Measurements from ENCODE around the gene CFAP53. TPM values are rescaled to one million over a fixed set of nuclear protein-coding genes. Genes with fewer than 3 reads are reported as not detected.
A peak's percentile ranks its signal among the peaks of the same experiment; 100 is the strongest.

Gene CFAP53
- total RNA-seq, 1 experiment from 2014 or later, result 0.26 TPM

DNA sequence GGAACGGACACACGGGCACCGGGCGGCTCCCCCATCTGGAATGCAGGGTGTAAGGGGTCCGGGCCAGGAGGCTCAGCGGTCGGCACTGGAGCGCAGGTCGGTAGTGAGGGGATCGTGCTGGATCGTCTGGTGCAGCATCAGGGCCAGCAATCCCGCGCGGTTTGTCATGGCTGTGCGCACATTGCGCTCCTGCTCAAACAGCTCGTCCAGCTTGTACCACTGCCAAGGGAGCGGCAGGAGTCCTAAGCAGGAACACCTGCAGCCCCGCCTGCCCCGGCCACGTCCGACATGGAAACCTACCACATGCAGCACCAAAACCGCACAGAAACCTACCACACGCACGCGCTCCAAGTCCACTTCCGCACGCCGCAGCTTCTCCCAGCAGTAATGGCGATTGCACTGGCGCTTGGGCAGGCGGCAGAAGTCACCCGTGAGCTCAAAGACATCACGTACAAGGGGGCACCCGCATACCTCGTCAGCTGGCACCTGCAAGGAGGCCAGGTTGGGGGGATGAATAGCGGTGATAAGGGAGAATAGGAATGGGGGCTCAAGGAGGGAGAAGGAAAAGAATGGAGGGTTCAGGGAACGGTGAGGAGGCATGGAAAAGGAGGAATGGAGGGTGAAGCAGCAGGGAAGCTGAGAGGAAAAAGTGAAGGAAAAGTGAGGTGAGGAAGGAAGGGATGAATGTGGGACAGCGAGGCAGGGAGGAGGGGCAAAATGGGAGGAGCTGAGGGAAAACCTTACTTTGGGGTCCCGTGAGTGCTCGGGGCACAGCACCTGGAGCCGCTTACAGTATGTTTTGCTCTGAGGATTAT lies 16.4 kb upstream of the CFAP53 start:
- no TSS peak for BruUV-seq (replicated peaks)
- Histone ChIP-seq H3K27me3 (replicated peaks; ENCODE audit: insufficient read depth, low read depth, low read length, poor library complexity) (no peaks in the 10 kb centered on the region), H3K4me3 (ENCODE audit: low read depth, low read length, poor library complexity, severe bottlenecking) (no peak overlapping the region), H3K9me3 (ENCODE audit: low read depth, low read length, poor library complexity, severe bottlenecking) (no peaks in the 10 kb centered on the region), H3K36me3 (ENCODE audit: insufficient read depth, low read length, poor library complexity, severe bottlenecking) (peaks cover 33% of the 10 kb centered on the region), H3K4me1 (ENCODE audit: insufficient read depth, low read length, poor library complexity, severe bottlenecking) (peaks cover 15% of the 10 kb centered on the region), H3K27ac (ENCODE audit: low read depth, low read length, poor library complexity, severe bottlenecking) (peak overlapping the region; percentile 86)
- ChIA-PET POLR2A (ENCODE audit: low non-redundant PET) (no interaction called here), CTCF (no interaction called here)
- TF ChIP-seq, protein P1, sequence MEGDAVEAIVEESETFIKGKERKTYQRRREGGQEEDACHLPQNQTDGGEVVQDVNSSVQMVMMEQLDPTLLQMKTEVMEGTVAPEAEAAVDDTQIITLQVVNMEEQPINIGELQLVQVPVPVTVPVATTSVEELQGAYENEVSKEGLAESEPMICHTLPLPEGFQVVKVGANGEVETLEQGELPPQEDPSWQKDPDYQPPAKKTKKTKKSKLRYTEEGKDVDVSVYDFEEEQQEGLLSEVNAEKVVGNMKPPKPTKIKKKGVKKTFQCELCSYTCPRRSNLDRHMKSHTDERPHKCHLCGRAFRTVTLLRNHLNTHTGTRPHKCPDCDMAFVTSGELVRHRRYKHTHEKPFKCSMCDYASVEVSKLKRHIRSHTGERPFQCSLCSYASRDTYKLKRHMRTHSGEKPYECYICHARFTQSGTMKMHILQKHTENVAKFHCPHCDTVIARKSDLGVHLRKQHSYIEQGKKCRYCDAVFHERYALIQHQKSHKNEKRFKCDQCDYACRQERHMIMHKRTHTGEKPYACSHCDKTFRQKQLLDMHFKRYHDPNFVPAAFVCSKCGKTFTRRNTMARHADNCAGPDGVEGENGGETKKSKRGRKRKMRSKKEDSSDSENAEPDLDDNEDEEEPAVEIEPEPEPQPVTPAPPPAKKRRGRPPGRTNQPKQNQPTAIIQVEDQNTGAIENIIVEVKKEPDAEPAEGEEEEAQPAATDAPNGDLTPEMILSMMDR (conservative IDR thresholded peaks at IDR 0.05; ENCODE audit: low read depth, low read length), result no peak
- TF ChIP-seq EZH2 (IDR thresholded peaks at IDR 0.05; ENCODE audit: borderline replicate concordance, low read depth, low read length, poor library complexity, severe bottlenecking), result no peak
- no peak for DNase-seq (ENCODE audit: low spot score)
- intact Hi-C loops (cut with micrococcal nuclease; ENCODE audit: unreplicated experiment), result no loop called here

DNA sequence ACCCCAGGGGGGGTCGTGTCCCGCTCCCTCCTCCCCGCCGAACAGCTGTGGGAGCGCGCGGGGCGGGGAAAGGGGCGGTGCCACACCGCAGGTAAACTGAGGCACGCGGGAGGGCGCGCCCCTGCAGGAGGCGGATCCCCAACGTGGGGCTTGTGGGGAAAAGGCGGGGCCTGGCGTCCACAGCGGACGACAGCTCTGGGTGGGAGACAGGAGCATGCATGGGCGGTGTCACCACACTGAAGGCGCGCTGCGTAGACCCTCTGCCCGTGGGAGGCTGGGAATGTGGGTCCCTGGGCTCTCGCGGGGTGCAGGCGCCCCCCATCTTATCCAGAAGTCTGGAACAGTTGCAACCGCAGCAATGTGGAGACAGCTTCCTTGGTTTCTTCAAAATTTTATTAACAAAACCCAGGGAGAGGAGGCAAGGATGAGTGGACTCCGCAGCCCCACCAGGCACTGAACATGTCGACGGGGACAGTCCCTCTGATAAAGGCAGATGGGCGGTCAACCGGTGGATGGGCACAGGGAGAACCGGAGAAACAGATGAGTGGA lies 15.8 kb upstream of the CFAP53 start:
- Histone ChIP-seq H3K27me3 (replicated peaks; ENCODE audit: insufficient read depth, low read depth, low read length, poor library complexity) (no peaks in the 10 kb centered on the region), H3K27ac (ENCODE audit: low read depth, low read length, poor library complexity, severe bottlenecking) (peak overlapping the region; percentile 86), H3K9me3 (ENCODE audit: low read depth, low read length, poor library complexity, severe bottlenecking) (no peaks in the 10 kb centered on the region), H3K4me3 (ENCODE audit: low read depth, low read length, poor library complexity, severe bottlenecking) (peak overlapping the region; percentile 91), H3K36me3 (ENCODE audit: insufficient read depth, low read length, poor library complexity, severe bottlenecking) (peaks cover 35% of the 10 kb centered on the region), H3K4me1 (ENCODE audit: insufficient read depth, low read length, poor library complexity, severe bottlenecking) (peaks cover 15% of the 10 kb centered on the region)
- intact Hi-C loops (cut with micrococcal nuclease; ENCODE audit: unreplicated experiment), result no loop called here
- DNase-seq (ENCODE audit: low spot score), result no peak
- CTCF ChIA-PET, result interaction anchor here (0.6 kb wide), 1 partner anchor 94 kb away, joined by 4 read pairs; no protein-coding TSS in a partner anchor
- no peak for TF ChIP-seq EZH2 (IDR thresholded peaks at IDR 0.05; ENCODE audit: borderline replicate concordance, low read depth, low read length, poor library complexity, severe bottlenecking)
- TF ChIP-seq, protein P1 (conservative IDR thresholded peaks at IDR 0.05; ENCODE audit: low read depth, low read length), result no peak
- POLR2A ChIA-PET (ENCODE audit: low non-redundant PET), result no interaction called here
- BruUV-seq (replicated peaks), result no TSS peak

DNA sequence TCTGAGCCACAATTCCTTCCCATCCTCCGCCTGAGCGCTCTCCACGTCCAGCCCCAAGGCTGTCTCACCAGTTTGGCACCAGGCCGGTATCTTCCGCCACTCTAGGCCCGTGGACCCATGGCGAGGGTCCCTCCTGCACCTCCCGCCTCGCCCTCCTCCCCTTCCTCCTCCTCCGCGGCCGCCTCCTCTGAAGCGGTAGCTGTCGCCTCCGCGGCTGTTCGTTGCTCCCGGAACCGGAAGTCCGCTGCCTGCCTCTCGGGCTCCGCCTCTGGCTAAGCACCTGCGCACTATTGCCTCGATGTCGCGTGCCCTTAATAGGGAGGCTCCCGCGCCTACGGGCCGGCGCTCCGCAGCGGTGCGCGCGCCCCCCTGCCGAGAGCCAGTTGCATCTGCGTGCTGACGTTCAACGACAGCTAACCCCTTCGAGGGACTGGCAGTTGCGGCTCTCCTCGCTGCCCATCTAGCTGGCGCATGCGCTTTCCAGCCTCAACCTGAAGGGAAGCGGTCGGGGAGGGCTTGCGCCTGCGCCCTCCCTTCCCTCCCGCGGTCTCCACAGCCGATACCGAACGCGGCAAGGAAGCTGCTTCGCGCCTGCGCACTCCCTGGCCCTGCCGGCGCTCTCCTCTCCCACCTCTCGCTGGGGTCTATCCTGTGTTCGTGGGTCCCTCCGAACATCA lies 15.1 kb upstream of the CFAP53 start, which contains the start of gene MBD1:
Gene MBD1 (minus strand): TSS at position 229 of the 677 bp plus-strand sequence. CDS start 1,531 bp downstream, outside the sequence.
- intact Hi-C loops (cut with micrococcal nuclease; ENCODE audit: unreplicated experiment), result no loop called here
- no TSS peak for BruUV-seq (replicated peaks)
- Histone ChIP-seq H3K27ac (ENCODE audit: low read depth, low read length, poor library complexity, severe bottlenecking) (peak within 1 kb of the TSS; percentile 86), H3K9me3 (ENCODE audit: low read depth, low read length, poor library complexity, severe bottlenecking) (no peaks in the 10 kb centered on the region), H3K27me3 (replicated peaks; ENCODE audit: insufficient read depth, low read depth, low read length, poor library complexity) (no peaks in the 10 kb centered on the region), H3K4me1 (ENCODE audit: insufficient read depth, low read length, poor library complexity, severe bottlenecking) (peaks cover 15% of the 10 kb centered on the region), H3K36me3 (ENCODE audit: insufficient read depth, low read length, poor library complexity, severe bottlenecking) (peaks cover 41% of the 10 kb centered on the region), H3K4me3 (ENCODE audit: low read depth, low read length, poor library complexity, severe bottlenecking) (peak within 1 kb of the TSS; percentile 91)
- ChIA-PET POLR2A (ENCODE audit: low non-redundant PET) (no interaction called here), CTCF (interaction anchor here (0.6 to 1.2 kb wide), 2 partner anchors 77 to 95 kb away, joined by 3 to 4 read pairs; no protein-coding TSS in a partner anchor)
- peak; percentile 97 for DNase-seq (ENCODE audit: low spot score)
- TF ChIP-seq, protein P1 (conservative IDR thresholded peaks at IDR 0.05; ENCODE audit: low read depth, low read length), result no peak
- TF ChIP-seq EZH2 (IDR thresholded peaks at IDR 0.05; ENCODE audit: borderline replicate concordance, low read depth, low read length, poor library complexity, severe bottlenecking), result no peak
